NCI-H2081 treated with DMSO at 0.1 percent for 48 hours (cell line): ENCODE data around the gene TCF4.
"Not testable (repeated sequence)": the region's sequence is repeated elsewhere in the genome, so short reads cannot be mapped to it uniquely, and the experiment has no call there.

Source experiments
- DNase-seq: peaks from one replicate; lab custom pipeline; 2025; lab: John Stamatoyannopoulos, UW

Gene TCF4

DNA sequence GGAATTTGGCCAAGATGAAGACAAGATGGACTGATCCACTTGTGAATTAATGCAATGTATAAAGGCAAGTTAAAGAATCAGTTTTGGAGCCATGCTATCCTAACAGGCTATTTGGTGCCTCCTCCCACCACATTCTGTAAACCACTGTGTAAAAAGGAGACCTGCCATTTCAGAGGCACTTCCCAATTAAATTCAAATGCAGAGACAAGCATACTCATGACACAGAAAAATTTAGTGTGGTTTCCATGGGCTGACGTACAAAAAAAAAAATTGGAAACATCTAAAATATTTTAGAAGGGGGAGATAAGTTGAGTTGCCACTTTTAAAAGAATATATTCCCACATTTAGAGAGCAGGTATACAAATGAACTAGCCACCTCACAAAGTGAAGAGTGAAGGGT lies 112.1 kb downstream of the TCF4 start:
- DNase-seq: no peak

DNA sequence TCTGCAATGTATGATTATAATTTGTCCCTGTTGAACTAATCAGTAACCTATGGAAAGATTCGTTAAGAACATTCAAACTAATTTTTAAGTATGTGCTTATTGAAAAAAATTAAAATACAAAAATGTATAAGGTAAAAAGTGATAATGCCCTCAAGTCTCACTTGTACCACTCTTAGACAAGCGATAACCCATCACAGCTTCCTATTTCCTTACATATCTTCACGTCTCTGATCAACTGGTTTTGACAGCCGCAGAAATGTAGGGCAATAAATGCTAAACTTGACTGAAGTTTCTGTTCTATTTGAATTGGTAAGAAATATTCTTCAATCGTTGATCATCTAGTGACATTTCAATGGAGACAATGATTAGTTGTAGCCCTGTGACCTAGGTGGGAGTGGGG lies 112.5 kb downstream of the TCF4 start:
- DNase-seq: no peak

DNA sequence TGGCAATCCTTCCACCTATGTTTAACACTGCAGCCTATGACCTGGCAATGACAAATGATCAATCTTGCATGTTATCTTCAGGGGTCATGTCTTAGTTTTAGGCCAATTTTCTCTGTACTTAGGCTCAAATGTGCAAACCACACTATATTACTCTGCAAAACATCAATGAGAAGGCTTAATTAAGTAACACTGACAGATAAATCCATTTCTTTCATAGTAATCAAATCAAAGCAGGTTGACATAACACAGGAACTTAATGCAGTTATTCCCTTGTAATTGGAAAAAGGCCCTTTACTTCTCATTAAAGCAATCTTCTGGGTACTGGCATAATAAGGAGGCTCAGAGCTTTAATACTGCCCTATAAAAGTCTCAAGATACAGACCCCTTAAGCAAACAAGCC lies 114.4 kb downstream of the TCF4 start:
- DNase-seq: no peak

DNA sequence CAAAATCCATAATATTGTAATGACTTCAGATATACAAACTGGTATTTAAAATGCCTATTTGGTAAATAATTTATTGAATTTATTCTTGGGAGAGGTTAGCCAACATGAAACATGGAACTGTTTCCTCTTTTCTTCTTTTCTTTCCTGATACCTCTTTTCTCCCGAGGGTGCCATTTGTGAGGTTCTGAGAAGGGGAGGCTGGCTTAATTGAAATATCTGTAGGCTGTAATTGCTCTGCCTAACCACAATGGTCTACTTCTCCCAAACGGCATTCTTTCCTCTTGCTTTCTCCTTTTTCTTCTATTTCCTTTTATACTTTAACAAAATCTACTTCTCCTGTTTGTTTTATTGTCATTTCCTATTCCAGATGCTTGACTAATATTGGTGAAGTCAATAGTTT lies 114.9 kb downstream of the TCF4 start:
- DNase-seq: no peak

DNA sequence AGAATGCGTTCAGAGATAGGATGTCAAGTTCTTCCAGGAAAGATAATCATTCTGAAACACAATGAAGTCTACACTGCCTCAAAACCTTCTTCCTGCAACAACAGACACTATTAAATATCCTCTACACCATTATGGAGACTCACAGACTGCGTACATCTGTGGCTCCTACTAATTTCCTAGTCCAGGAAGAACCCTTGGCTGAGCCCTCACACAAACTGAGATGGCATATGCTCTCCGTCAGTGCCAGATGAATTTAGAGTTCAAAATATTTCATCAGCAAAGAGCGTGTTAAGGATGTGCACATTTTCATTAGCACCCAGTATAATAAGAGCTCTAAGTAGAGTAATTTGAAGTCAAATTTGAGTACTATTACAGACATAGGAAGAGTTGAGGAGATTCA lies 117.2 kb downstream of the TCF4 start:
- no peak for DNase-seq

DNA sequence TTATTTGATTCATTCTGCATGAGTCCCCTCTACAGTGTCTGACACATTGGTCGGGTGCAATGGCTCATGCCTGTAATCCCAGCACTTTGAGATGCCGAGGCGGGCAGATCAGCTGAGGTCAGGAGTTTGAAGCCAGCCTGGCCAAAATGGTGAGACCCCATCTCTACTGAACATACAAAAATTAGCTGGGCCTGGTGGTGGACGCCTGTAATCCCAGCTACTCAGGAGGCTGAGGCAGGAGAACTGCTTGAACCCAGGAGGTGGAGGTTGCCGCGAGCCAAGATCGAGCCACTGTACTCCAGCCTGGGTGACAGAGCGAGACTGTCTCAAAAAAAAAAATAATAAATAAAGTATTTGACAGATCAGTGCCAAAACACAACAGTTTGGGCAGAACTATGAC lies 118.9 kb downstream of the TCF4 start:
- DNase-seq: not testable (repeated sequence)

DNA sequence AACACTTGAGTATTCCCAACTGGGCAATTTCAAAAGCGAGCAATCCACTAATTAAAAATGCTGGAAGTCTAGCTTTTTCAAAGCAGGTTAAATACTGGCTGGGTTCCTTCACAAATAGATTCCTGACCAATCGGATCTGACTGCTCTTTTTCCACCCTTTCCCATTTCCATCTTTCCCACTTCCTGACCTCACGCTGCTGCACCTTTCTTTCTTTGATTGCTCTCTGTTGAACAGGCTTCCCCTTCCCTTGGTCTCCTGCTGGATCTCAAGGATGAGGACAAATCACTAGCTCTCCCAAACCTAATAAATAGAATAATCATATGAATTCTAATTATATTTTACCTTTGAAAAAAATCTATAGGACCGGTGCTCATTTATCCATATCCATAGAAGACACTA lies 121.2 kb downstream of the TCF4 start:
- no peak for DNase-seq

DNA sequence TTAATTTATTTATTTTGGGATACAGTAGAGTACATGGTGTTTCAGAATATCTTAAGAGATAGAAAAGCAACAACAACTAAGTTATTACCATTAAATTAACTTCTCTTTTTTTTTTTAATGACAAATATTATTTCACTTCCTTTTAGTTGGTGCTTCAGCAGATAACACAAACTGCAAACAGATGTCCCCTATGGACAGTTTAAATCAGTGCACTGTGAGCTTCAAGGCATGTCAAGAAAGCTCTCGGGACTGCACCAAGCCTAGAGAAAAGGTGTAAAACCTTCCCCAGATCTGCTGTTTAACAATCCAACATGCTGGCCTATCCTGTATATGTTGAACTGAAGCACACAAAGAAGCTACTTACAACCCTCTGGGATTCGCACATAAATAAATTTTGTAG lies 122.7 kb downstream of the TCF4 start:
- no peak for DNase-seq

DNA sequence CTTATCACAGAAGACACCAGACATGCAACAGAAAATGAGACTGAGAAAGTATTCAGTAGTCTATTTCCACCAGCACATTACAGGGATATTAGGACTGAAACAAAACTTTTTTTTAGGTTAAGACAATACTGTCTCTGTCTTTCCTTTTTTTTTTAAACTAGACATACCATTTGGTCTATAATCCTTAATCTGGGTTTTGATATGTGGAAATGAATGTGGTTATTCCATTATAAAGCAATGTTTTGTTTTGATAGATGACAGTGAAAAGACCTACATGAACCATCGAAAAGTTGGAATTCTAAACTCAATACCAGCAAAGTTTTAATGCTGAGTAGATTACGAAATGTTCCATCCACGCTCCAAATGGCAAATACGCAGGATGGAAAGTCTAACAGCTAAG lies 123.4 kb downstream of the TCF4 start:
- DNase-seq: no peak

DNA sequence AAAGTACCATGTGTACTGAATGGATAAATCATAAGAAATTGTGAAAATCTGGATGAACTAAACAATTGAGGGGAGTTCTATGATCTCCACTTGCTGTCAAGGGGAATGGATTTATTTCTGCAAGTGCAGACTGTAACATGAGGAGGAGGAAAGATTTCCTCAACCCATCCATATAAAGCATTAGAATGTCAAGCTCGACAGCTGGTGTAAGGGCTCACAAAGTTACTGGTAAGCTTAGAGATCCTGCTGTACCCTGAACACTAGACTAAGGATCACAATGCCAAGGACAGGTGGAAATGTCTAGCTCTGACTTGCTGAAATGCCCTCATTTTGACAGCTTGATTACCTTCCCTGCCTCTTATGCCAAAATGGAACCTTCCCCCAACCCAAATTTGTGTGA lies 125.3 kb downstream of the TCF4 start:
- DNase-seq: no peak

DNA sequence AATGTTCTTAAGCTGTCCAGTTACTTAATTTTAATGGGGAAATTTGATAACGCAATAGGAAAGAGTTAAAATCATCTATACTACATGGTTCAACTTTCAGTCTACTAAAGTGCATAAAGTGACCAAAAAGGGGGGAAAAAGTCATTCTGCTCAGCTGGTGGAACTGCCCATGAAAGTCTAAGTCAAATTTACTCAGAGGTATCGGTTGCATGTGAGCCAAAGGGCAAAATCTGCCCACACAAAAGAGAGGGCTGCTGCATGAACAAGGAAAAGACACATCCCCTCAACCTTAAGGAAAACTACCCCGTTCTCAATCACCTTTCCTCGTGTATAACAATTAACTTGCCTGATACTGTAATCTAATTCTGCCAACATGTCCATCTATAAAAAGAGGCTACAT lies 126.1 kb downstream of the TCF4 start:
- no peak for DNase-seq

DNA sequence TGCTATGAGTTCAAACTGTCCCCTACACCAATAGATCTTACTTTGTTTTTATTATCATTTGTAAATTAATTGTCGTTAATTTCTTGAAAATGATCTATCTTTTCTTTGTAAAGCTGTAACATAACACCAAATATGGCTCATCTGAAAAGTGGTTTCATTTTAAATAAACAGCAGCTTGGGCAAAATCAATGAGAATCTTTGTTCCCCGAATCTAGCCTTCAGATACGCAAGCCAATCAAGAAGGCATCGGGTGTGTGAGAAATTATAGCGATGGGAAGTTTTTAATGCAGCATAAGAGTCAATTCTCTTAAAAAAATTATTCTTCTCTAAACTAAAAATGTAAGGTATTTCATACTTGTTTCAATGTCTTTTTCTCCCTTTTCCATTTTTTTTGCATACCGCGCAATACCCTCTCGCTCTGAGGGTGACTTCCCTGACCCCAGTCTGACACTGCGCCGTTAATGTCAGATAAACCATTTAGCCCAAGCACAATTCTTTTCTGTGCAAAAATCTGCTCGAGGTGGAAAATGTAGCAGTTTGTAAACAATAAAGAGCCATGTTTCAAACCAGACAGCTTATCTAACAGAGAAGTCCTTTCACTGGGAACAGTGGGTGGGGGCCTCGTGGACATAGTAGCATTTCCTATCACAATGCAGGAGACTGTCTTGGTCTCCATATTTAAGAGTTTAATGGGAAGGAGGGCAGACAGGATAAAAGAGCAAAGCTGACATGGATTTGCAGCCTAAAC lies 129.4 kb downstream of the TCF4 start:
- no peak for DNase-seq

DNA sequence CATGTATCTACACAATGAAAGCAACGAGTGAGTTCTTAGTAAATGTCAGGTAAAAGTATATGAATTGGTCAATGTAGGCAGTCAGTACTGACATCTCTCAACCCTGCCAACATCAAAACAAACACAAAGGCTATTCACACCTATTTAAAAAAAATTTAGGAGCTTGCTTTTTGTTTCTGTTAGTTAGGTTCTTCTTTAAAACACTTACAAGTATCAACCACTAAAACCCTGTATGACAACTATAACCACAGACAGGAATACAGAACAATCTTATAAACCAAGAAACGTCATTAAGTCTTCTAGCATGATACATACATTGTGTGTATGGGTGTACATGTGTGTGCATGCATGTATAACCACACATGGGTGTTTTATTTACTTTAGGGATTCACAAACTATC lies 131.0 kb downstream of the TCF4 start:
- no peak for DNase-seq

DNA sequence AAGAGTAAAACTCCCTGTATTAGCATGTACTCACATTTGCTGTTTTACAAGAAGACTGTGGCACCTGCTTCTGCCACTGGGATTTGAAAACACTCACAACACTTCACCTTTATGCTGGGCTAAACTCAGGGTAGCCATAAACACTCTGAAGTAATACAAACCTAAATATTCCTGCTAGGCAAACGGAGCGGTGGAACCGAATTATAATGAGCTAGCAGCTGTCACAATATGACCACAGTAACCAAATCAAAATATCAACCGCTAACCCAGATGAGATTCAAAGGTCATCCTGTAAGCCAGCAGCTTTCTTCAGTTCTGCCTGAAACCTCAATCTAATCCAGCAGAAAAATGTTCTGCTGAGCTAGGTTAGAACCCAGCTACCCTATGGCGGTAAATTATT lies 132.1 kb downstream of the TCF4 start:
- no peak for DNase-seq

DNA sequence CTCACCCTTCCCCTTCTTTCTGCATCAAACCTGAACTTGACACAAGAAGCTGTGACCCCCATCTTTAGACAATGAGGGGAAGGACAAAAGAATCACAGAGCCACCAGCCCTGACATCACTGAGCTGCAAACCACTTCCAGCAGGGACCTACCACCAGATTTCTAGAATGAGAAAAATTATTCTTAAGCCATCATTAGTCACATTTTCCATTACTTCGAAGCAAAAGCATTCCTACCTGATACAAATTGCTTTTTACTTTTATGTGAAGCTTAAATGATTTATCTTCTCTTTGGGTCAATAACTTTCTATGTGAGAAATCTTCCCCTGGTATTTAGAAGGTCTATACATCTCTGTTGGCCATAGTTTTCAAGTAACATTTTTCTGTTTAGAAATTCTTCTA lies 134.8 kb downstream of the TCF4 start:
- no peak for DNase-seq

DNA sequence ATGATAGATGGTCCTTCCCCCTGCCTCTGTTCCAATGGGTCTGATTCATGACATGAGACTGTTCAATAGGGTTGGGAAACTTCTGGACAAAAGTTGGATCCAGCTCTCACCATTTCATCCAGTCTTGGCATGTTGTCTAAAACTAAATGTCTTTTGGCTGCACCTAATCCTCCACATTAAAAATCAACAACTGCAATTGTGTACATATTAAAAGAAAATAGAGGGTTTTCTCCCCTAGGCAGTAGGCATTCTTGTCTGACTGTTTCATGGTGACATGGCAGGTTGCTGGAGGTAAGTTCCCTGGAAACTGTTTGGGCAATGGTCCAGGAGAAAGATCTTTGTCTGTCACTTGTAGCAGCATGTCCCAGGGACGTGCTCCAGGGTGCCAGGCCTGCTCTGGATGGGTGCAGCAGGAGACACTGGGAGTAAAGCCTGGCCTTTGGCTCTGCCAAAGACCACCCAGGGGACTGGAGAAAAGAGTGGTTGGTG lies 135.8 kb downstream of the TCF4 start:
- no peak for DNase-seq

DNA sequence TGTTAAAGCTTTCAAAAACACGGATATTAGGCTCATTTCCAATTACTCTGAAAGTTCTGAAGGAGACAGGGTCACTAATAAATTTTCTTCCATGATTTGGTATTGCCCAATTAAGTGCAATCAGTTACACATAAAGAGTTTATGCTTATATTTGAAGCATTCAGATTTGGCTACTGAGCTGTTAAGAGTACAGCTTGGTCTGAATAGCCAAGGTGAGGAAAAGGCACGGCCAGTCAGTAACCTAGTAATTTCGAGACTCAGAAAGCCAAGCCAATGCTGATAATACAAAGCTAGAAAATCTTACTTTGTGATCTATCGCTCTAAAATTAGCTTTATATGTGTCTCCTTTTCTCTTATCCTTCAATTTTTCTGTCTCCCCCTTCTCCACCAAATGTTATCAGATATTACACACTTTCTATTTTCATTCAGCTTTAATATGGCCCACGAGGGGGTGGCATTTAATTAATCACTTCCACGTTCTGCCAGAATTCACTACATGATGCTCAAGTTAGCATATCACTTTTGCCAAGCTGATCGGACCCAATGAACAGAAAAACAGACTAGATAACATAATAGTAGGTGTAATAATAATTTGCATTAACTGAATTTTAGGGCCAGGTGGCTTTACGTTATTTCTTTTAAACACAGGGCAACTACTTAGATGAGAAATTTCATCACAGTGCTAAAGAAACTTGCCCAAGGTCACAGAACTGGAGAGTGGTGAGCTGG lies 138.4 kb downstream of the TCF4 start:
- DNase-seq: no peak

DNA sequence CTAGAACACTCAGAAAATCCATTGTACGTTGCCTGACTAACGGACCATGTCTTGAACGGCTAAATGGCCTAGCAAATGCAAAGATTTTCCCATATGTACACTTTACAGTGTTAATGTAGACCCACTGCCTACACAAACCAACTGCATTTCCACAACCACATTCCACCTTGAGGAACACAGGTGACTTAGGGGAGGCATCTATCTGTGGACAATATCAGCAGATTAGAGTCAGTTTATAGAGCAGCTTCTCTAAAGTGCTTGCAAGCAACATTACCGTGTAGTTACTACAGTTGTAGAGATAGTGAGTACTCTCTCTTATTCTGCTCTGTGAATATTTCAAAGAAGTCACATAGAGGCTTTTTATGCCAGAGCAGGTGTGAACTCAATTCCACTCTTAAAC lies 139.6 kb downstream of the TCF4 start:
- DNase-seq: no peak

DNA sequence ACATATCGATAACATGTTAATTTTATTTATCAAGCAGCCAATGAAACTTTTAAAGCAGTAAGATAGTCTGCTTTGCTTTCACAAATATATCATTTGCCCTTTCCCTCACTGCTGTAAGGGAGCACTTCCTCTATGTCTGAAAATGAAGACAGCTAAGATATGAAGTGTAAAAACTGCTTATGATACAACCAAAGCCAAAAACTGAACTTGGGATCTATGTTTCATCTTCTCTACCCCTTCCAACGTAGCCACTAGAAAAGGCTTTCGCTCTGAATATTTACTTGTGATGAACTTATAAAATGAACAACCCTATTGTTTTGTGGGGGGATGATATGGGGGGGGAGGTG lies 140.3 kb downstream of the TCF4 start:
- no peak for DNase-seq

DNA sequence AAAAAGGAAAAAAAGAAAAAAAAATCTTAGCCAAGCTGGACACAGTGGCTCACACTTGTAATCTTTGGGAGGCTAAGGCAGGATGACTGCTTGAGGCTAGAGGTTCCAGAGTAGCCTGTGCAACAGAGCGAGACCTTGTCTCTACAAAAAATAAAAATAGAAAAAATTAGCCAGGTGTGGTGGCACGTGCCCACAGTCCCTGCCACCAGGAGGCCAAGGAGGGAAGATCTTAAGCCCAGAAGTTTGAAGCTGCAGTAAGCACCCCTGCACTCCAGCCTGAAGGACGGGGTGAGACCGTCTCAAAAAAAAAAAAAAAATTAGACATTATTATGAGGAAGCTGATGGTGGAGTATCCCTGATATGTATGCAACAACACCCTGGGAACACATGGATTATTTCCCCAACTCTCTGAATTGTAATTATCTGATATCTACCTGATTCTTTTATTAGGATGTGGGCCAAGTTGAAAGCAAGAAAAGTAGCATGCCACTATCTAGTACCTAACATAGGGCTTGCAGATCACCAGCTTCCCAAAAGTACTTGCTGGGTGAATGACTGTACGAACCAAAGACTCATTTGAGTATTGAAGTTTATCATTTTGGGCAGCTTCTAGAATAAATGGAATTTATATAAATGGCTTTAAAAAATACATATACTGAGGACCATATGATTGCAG lies 140.9 kb downstream of the TCF4 start:
- no peak for DNase-seq

DNA sequence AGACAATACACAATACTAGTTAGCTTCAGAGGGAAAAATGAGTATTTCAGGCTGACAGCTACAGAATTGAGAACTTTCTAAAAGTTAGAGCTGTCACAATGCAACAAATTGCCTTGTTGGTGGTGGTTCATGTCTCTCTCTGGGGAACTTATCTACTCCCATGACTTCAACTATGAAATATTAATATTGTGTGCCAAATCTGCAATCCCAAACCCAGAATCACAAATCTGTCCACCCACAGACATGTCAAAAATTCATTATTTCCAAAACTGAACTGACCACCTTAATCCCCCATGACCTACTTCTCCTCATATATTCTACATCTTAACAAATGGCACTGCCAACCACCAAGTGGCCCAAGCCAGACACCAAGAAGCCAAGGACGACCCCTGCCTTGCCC lies 143.5 kb downstream of the TCF4 start:
- DNase-seq: no peak

DNA sequence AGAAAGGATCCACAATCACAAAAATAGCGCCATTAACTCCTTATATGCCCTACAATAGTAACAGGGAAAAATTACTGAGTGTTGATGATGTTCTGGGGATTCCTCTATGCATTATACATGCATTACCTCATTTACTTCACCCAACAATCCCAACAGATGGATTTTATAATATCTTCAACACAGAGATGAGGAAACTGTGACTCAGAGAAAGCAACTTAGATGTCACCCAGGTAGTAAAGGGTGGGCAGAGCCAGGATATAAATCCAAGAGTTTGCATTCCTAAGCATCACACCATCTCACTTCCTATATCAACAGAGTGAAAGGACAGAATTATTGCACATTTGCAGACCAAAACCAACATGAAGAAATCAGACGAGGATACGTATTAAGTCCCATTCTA lies 144.2 kb downstream of the TCF4 start:
- DNase-seq: no peak

DNA sequence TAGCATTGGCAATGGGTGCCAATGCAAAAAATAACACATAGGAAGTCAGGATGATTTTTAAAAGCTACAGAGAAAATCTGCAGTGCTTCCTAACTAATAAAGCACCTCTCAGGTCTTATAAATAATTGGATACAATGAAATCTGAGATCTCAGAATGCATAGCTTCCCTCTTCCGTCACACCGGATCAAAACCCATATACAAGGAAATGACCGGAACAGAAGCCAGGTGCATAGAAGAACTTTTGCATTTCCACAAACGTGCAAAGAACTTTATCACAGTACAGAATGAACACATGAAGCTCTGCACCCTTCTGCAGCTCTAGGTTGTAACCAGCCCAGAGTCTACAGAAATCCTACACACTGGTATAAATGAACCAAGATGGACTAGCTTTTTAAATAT lies 145.4 kb downstream of the TCF4 start:
- DNase-seq: no peak
